HEK293 (cell line): ENCODE results near the gene BECN2.

ENCODE experiments used
- CTCF ChIA-PET: fragments of 350-600 bp; formaldehyde crosslinking; extraction: SDS; loops from one replicate; lab custom pipeline; 2021; ENCODE audit warnings: antibody characterized with exemption; lab: Yijun Ruan, JAX
- POLR2A ChIA-PET: fragments of 300-600 bp; formaldehyde crosslinking; extraction: SDS; loops from one replicate; lab custom pipeline; 2020; ENCODE audit warnings: antibody characterized with exemption, inconsistent platforms; lab: Yijun Ruan, JAX
- H3K27ac ChIP-seq: fragments of 200-500 bp; sonication (Bioruptor generic); 2 replicates; pipeline ENCODE4 v1.5.1; 2014; ENCODE audit warnings: low read depth, low read length, control low read depth, inconsistent platforms; ENCODE audit errors: extremely low read depth
- H3K36me3 ChIP-seq, 2 experiments: fragments of 200-500 bp in 1 of 2; sonication (Bioruptor generic) in 1 of 2; 1 replicate in 1 of 2; 2 replicates in 1 of 2; pipeline ENCODE4 v1.5.1; 2014 to 2017; ENCODE audit warnings: inconsistent platforms in 2 of 2, low read length in 2 of 2; ENCODE audit not compliant: control insufficient read depth in 2 of 2, insufficient read depth in 1 of 2
- H3K4me1 ChIP-seq: fragments of 200-500 bp; sonication (Bioruptor generic); 2 replicates; pipeline ENCODE4 v1.5.1; 2014; ENCODE audit warnings: mild to moderate bottlenecking, low read length, inconsistent platforms; ENCODE audit not compliant: control insufficient read depth, insufficient read depth
- H3K4me3 ChIP-seq: 2 replicates; pipeline ENCODE4 v1.5.1; 2011; ENCODE audit warnings: low read depth, mild to moderate bottlenecking, control low read depth, low read length, moderate library complexity
- H3K9me3 ChIP-seq: fragments of 200-500 bp; sonication (Bioruptor generic); 2 replicates; pipeline ENCODE4 v1.5.1; 2014; ENCODE audit warnings: low read depth, low read length, inconsistent platforms; ENCODE audit not compliant: control insufficient read depth, insufficient read depth
- BCL11A ChIP-seq: fragments of 450-650 bp; formaldehyde crosslinking; IDR thresholded peaks from 2 replicates; pipeline ENCODE4 v1.5.1; 2016; ENCODE audit warnings: low read depth, missing biosample characterization, missing genetic modification characterization
- GLI2 ChIP-seq: fragments of 450-650 bp; formaldehyde crosslinking; IDR thresholded peaks from 2 replicates; pipeline ENCODE4; 2017; ENCODE audit warnings: missing biosample characterization, missing genetic modification characterization, low read depth, borderline replicate concordance
- ZBTB21 ChIP-seq: fragments of 450-650 bp; formaldehyde crosslinking; IDR thresholded peaks from 2 replicates; pipeline ENCODE4 v1.5.1; 2017; ENCODE audit warnings: missing biosample characterization, missing genetic modification characterization
- ZFP3 ChIP-seq: fragments of 450-650 bp; formaldehyde crosslinking; IDR thresholded peaks from 2 replicates; pipeline ENCODE4 v1.5.1; 2016; ENCODE audit warnings: low read depth, missing biosample characterization, missing genetic modification characterization
- ZNF121 ChIP-seq: fragments of 450-650 bp; formaldehyde crosslinking; IDR thresholded peaks from 2 replicates; pipeline ENCODE4 v1.5.1; 2016; ENCODE audit warnings: missing biosample characterization, missing genetic modification characterization
- ZNF132 ChIP-seq: fragments of 450-650 bp; formaldehyde crosslinking; IDR thresholded peaks from 2 replicates; pipeline ENCODE4 v1.5.1; 2017; ENCODE audit warnings: missing biosample characterization, missing genetic modification characterization, borderline replicate concordance
- ZNF146 ChIP-seq: fragments of 450-650 bp; formaldehyde crosslinking; IDR thresholded peaks from 2 replicates; pipeline ENCODE4 v1.5.1; 2016; ENCODE audit warnings: missing biosample characterization, missing genetic modification characterization
- ZNF18 ChIP-seq: fragments of 450-650 bp; formaldehyde crosslinking; IDR thresholded peaks from 2 replicates; pipeline ENCODE4 v1.5.1; 2016; ENCODE audit warnings: missing biosample characterization, missing genetic modification characterization
- ZNF23 ChIP-seq: fragments of 450-650 bp; formaldehyde crosslinking; IDR thresholded peaks from 2 replicates; pipeline ENCODE4 v1.5.1; 2016; ENCODE audit warnings: missing biosample characterization, missing genetic modification characterization, borderline replicate concordance
- ZNF239 ChIP-seq: fragments of 450-650 bp; formaldehyde crosslinking; IDR thresholded peaks from 2 replicates; pipeline ENCODE4 v1.5.1; 2016; ENCODE audit warnings: missing biosample characterization, missing genetic modification characterization
- ZNF416 ChIP-seq: fragments of 450-650 bp; formaldehyde crosslinking; IDR thresholded peaks from 2 replicates; pipeline ENCODE4 v1.5.1; 2016; ENCODE audit warnings: missing biosample characterization, missing genetic modification characterization
- ZNF423 ChIP-seq: fragments of 450-650 bp; formaldehyde crosslinking; IDR thresholded peaks from 2 replicates; pipeline ENCODE4 v1.5.1; 2016; ENCODE audit warnings: missing biosample characterization, missing genetic modification characterization
- ZNF548 ChIP-seq: fragments of 450-650 bp; formaldehyde crosslinking; IDR thresholded peaks from 2 replicates; pipeline ENCODE4 v1.5.1; 2016; ENCODE audit warnings: missing biosample characterization, missing genetic modification characterization
- ZNF658 ChIP-seq: fragments of 450-650 bp; formaldehyde crosslinking; IDR thresholded peaks from 2 replicates; pipeline ENCODE4; 2016; ENCODE audit warnings: missing biosample characterization, missing genetic modification characterization
- ZNF776 ChIP-seq: fragments of 450-650 bp; formaldehyde crosslinking; IDR thresholded peaks from 2 replicates; pipeline ENCODE4 v1.5.0; 2017; ENCODE audit warnings: missing biosample characterization, missing genetic modification characterization, borderline replicate concordance
- ZSCAN4 ChIP-seq: fragments of 450-650 bp; formaldehyde crosslinking; IDR thresholded peaks from 2 replicates; pipeline ENCODE4 v1.5.1; 2017; ENCODE audit warnings: missing biosample characterization, missing genetic modification characterization
- TF ChIP-seq, protein P1 (sequence below): fragments of 450-650 bp; formaldehyde crosslinking; IDR thresholded peaks from 2 replicates; pipeline ENCODE4 v1.5.1; 2016; ENCODE audit warnings: missing biosample characterization, missing genetic modification characterization
- TF ChIP-seq, protein P2 (sequence below): fragments of 450-650 bp; formaldehyde crosslinking; IDR thresholded peaks from 2 replicates; pipeline ENCODE4 v1.5.1; 2017; ENCODE audit warnings: missing biosample characterization, missing genetic modification characterization
- TF ChIP-seq, protein P3 (sequence below): fragments of 450-650 bp; formaldehyde crosslinking; IDR thresholded peaks from 2 replicates; pipeline ENCODE4 v1.5.1; 2016; ENCODE audit warnings: missing biosample characterization, missing genetic modification characterization

BECN2 gene

DNA sequence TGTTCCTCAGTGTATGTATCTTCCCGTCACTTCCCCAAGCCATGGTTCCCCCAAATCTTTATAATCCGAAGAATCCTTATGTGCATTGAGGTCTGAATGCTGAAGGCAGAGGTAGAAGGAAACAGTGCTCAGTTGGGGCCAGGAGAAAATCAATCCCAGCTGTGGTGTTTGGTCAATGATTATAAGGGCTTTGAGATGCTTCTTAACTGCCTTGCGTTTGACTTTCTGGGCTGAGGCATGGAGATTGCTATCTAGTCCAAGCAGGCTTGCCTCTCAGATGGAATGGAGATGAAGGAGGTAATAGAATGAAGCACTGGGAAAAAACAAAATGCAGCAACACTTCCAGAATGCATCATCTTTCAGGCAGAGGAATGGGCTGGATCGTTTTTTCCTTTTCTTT is 44.9 kb downstream of the BECN2 start:
- Histone ChIP-seq H3K4me3 (no peak overlapping the region), H3K36me3 (no peaks in the 10 kb centered on the region), H3K4me1 (no peaks in the 10 kb centered on the region), H3K27ac (no peak overlapping the region), H3K9me3 (no peaks in the 10 kb centered on the region)
- POLR2A ChIA-PET = no interaction called here
- CTCF ChIA-PET = interaction anchor here (0.7 to 1.0 kb wide), 2 partner anchors 14 to 105 kb away, joined by 4 to 7 read pairs; no protein-coding TSS in a partner anchor
- TF ChIP-seq BCL11A (tag by site-specific recombination) (no peak), ZFP3 (tag by site-specific recombination) (no peak), ZNF132 (tag by site-specific recombination) (no peak), ZNF423 (tag by site-specific recombination) (no peak), ZNF146 (no peak), ZNF239 (no peak), ZNF121 (no peak), ZNF18 (no peak), ZNF23 (tag by site-specific recombination) (no peak), ZNF776 (no peak), ZNF658 (tag by site-specific recombination) (no peak), ZNF416 (tag by site-specific recombination) (no peak), ZSCAN4 (no peak), ZNF548 (tag by site-specific recombination) (no peak), ZBTB21 (no peak), GLI2 (no peak)
- TF ChIP-seq, protein P1, sequence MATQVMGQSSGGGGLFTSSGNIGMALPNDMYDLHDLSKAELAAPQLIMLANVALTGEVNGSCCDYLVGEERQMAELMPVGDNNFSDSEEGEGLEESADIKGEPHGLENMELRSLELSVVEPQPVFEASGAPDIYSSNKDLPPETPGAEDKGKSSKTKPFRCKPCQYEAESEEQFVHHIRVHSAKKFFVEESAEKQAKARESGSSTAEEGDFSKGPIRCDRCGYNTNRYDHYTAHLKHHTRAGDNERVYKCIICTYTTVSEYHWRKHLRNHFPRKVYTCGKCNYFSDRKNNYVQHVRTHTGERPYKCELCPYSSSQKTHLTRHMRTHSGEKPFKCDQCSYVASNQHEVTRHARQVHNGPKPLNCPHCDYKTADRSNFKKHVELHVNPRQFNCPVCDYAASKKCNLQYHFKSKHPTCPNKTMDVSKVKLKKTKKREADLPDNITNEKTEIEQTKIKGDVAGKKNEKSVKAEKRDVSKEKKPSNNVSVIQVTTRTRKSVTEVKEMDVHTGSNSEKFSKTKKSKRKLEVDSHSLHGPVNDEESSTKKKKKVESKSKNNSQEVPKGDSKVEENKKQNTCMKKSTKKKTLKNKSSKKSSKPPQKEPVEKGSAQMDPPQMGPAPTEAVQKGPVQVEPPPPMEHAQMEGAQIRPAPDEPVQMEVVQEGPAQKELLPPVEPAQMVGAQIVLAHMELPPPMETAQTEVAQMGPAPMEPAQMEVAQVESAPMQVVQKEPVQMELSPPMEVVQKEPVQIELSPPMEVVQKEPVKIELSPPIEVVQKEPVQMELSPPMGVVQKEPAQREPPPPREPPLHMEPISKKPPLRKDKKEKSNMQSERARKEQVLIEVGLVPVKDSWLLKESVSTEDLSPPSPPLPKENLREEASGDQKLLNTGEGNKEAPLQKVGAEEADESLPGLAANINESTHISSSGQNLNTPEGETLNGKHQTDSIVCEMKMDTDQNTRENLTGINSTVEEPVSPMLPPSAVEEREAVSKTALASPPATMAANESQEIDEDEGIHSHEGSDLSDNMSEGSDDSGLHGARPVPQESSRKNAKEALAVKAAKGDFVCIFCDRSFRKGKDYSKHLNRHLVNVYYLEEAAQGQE (tag by site-specific recombination) = no peak
- TF ChIP-seq, protein P2, sequence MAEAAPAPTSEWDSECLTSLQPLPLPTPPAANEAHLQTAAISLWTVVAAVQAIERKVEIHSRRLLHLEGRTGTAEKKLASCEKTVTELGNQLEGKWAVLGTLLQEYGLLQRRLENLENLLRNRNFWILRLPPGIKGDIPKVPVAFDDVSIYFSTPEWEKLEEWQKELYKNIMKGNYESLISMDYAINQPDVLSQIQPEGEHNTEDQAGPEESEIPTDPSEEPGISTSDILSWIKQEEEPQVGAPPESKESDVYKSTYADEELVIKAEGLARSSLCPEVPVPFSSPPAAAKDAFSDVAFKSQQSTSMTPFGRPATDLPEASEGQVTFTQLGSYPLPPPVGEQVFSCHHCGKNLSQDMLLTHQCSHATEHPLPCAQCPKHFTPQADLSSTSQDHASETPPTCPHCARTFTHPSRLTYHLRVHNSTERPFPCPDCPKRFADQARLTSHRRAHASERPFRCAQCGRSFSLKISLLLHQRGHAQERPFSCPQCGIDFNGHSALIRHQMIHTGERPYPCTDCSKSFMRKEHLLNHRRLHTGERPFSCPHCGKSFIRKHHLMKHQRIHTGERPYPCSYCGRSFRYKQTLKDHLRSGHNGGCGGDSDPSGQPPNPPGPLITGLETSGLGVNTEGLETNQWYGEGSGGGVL (tag by site-specific recombination) = no peak
- TF ChIP-seq, protein P3, sequence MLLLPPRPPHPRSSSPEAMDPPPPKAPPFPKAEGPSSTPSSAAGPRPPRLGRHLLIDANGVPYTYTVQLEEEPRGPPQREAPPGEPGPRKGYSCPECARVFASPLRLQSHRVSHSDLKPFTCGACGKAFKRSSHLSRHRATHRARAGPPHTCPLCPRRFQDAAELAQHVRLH (tag by site-specific recombination) = no peak
